C4-2B (cell line): ENCODE data around the gene EID3.

ENCODE experiments used
- H3K27ac ChIP-seq: fragments of 450-650 bp; 2 replicates; pipeline ENCODE4 v1.5.1; 2017
- CTCF ChIP-seq: fragments of 450-650 bp; conservative IDR thresholded peaks from 2 replicates; pipeline ENCODE4 v1.5.1; 2017; ENCODE audit warnings: mild to moderate bottlenecking
- ZFX ChIP-seq: fragments of 450-650 bp; IDR thresholded peaks from 2 replicates; pipeline ENCODE4 v1.6.1; 2017

The EID3 gene

GRCh38 chr12:104273503-104273902 lies 30.0 kb upstream of the EID3 start:
- H3K27ac ChIP-seq, result no peak overlapping the region

GRCh38 chr12:104274811-104275210 lies 28.7 kb upstream of the EID3 start:
- no peak for TF ChIP-seq ZFX
- TF ChIP-seq CTCF, result no peak

More at GRCh38 chr12:104273503-104273902, 30.0 kb upstream of the EID3 start:
- TF ChIP-seq ZFX (no peak), CTCF (no peak)

DNA sequence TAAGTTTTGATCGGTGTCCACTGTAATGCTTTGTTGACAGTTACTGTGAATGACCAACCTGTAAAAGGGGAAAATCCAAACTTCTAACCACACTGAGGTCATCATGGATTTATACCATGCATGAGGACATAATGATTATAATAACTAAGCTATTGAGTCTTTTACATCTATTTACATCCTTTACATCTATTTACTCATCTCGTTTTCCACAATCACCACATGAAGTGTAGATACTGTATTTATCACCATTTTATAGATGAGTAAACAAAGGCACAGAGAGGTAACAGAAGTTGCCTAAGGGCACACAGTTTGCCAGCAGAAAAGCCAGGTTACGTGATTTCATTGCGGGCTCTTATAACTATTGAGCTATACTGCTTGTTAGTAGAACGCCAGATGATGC lies 27.9 kb upstream of the EID3 start:
- H3K27ac ChIP-seq, result peak overlapping the region; percentile 28; the same call in 1 of the 2 replicates
- TF ChIP-seq CTCF (no peak), ZFX (no peak)

More at GRCh38 chr12:104274811-104275210, 28.7 kb upstream of the EID3 start:
- H3K27ac ChIP-seq, result no peak overlapping the region; the same call in 1 of the 2 replicates

- no peak overlapping the region for H3K27ac ChIP-seq
- TF ChIP-seq CTCF (no peak), ZFX (no peak)
These were observed 27.0 kb upstream of the EID3 start for GRCh38 chr12:104276273-104277131.

GRCh38 chr12:104279164-104279563 lies 24.4 kb upstream of the EID3 start:
- no peak overlapping the region for H3K27ac ChIP-seq
- TF ChIP-seq CTCF (no peak), ZFX (no peak)

DNA sequence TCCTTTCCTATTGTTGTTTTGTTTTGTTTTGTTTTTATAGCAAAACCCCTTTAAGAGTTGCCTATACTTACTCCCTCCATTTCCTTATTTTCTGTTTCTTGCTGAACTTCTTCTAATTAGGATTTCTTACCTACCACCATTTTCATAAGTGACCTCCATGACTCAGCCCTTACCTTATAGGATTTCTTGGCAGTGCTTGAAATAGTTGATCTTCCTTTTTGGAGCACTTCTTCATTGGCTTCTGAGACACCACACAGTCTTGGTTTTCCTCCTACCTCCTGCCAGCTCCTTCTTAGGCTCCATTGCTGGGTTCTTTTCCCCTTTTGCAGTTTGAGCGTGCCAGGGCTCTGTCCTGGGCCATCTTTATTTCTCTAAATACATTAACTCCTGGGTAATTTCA lies 23.4 kb upstream of the EID3 start:
- no peak overlapping the region for H3K27ac ChIP-seq
- no peak for TF ChIP-seq CTCF
- no peak for TF ChIP-seq ZFX

- no peak for TF ChIP-seq ZFX
- no peak for TF ChIP-seq CTCF
- no peak overlapping the region for H3K27ac ChIP-seq
These were observed 22.7 kb upstream of the EID3 start for GRCh38 chr12:104280717-104281458.
